ENCODE data around the gene SCFD1. TPM values are rescaled to one million over a fixed set of nuclear protein-coding genes. Genes with fewer than 3 reads are reported as not detected.
"Not testable (repeated sequence)": the region's sequence is repeated elsewhere in the genome, so short reads cannot be mapped to it uniquely, and the experiment has no call there.

Gene SCFD1
- 100 to 1,000 TPM in 1 of 8 experiments, 10 to 100 TPM in 7; 45.4 to 103 (median 76.1) TPM for total RNA-seq

DNA sequence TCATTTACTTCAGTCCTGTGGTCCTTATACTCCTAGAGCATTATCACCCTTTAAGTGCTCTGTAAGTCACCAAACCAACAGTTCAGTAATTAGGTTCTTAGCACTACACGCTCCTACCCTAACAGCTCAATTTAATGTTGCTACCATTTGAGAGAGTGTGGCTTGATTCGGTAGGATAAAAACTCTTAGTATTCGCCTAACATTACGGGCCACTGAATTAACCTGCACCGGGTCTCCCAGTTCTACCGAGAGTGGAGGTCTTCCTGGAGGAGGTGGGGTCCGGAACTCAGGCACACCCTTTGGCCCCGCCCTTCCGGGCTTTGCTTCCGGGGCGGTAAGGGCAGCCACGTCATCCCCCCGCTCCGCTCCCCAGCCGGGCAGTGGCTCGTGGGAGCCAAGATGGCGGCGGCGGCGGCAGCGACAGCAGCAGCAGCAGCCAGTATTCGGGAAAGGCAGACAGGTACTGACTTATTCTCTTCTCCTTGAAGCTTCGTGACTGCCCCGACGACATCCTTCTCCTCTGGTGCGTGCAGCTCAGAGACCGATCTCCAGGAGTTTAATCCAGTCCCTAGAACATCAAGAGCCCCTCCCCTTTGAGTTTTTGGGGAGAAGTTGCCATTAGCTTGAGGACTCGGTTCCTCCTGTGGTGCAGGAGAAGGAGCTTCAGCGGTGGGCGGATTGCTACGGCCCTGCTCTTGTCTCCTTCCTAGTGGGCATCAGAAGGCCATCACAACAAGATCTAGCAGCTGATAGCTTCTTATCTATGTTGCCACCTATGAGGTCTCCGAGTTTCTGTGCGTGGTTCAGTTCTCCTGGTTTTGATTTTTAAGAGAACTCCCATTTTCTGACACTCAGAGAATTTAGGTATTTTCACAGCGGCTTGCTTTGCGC, at the start of gene SCFD1:
TSS of gene SCFD1 (plus strand) at position 380 of the 891 bp plus-strand sequence. CDS start at position 400, 20 bp downstream.
- WGBS, 10 experiments, result 0 to 3% (median 0%) methylated on average over 1 to 21 of the region's 35 CpGs; no CpG with 5 or more reads in 1 of the 10 experiments
- peaks cover 0 to 13% of the 10 kb centered on the region in 2 donors for H3K4me1 ChIP-seq (replicated peaks in 1 of 2)

DNA sequence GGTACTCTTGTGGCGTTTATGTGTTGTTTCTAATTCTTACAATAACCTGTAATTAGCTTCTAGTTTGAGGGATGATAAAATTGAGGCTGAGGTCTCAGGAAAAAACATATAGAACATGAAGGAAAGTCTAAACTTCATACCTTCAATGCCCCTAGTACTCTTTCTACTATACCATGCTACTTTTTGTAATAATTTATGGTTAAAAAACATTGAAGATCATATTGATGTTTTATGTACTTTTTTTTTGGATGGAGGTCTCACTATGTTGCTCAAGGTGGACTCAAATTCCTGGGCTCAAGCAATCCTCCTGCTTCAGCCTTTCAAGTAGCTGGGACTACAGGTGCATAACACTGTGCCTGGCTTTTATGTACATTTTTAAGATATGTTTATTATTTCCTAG, 49.3 kb upstream of the SCFD1 start:
- ATAC-seq (replicated peaks in 6 of 8), result no peak
- in situ Hi-C loops (cut with MboI; ENCODE audit: low pct_unique_long_range_greater_than_20kb in 2 of 9, low sequenced_read_pairs in 9 of 9, unreplicated experiment in 9 of 9), result no loop called here
- H3K27ac ChIP-seq, result no peak overlapping the region
- no peak overlapping the region for H3K4me3 ChIP-seq
- H3K4me1 ChIP-seq (replicated peaks in 1 of 2), result no peaks in the 10 kb centered on the region
- WGBS, 10 experiments, result 82 to 100% (median 100%) methylated on average over 1 of the region's 1 CpG; no CpG with 5 or more reads in 2 of the 10 experiments

More for the DNA sequence above, at the start of gene SCFD1:
- peak within 1 kb of the TSS; percentile 45 to 92 (median 81) for H3K4me3 ChIP-seq
- ATAC-seq (replicated peaks in 6 of 8), result peak; percentile 88 to 99 (median 98)
- in situ Hi-C loops (cut with MboI; ENCODE audit: low pct_unique_long_range_greater_than_20kb in 2 of 9, low sequenced_read_pairs in 9 of 9, unreplicated experiment in 9 of 9), result no loop called here
- H3K27ac ChIP-seq, result peak within 1 kb of the TSS; percentile 97

DNA sequence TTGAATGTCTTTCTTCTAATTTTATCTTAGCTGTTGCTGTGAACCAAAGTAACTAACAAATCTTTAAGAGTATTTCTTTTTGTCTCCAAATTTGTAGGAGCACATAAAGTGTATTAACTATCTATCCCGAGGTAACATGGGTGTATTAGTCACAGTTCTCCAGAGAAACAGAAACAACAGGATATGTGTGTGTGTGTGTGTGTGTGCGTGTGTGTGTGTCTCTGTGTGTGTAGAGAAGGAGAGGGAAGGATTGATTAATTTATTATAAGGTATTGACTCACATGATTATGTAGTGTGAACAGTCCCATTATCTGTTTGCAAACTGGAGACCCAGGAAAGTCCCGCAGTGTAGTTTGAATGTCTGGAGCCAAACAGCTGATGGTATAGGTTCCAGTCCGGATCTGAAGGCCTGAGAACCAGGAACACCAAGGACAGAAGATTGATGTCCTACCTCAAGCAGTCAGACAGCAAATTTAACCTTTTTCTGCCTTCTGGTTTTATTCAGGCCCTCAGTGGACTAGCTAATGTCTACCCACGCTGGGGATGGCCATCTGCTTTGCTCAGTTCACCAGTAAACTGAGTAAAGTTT, 48.8 kb upstream of the SCFD1 start:
- WGBS, 10 experiments, result 70 to 97% (median 86%) methylated on average over 2 to 5 of the region's 5 CpGs; no CpG with 5 or more reads in 2 of the 10 experiments
- Histone ChIP-seq H3K27ac (no peak overlapping the region), H3K4me1 (replicated peaks in 1 of 2) (no peaks in the 10 kb centered on the region), H3K4me3 (no peak overlapping the region)
- in situ Hi-C loops (cut with MboI; ENCODE audit: low pct_unique_long_range_greater_than_20kb in 2 of 9, low sequenced_read_pairs in 9 of 9, unreplicated experiment in 9 of 9), result no loop called here
- no peak for ATAC-seq (replicated peaks in 6 of 8)

- ATAC-seq (replicated peaks in 6 of 8), result no peak
- Histone ChIP-seq H3K4me3 (no peak overlapping the region), H3K4me1 (replicated peaks in 1 of 2) (no peaks in the 10 kb centered on the region), H3K27ac (no peak overlapping the region)
- in situ Hi-C loops (cut with MboI; ENCODE audit: low pct_unique_long_range_greater_than_20kb in 2 of 9, low sequenced_read_pairs in 9 of 9, unreplicated experiment in 9 of 9), result no loop called here
- WGBS, 10 experiments, result 67 to 100% (median 100%) methylated on average over 1 to 2 of the region's 2 CpGs; no CpG with 5 or more reads in 1 of the 10 experiments
Measured at GRCh38 chr14:30573966-30574365, 48.2 kb upstream of the SCFD1 start.

DNA sequence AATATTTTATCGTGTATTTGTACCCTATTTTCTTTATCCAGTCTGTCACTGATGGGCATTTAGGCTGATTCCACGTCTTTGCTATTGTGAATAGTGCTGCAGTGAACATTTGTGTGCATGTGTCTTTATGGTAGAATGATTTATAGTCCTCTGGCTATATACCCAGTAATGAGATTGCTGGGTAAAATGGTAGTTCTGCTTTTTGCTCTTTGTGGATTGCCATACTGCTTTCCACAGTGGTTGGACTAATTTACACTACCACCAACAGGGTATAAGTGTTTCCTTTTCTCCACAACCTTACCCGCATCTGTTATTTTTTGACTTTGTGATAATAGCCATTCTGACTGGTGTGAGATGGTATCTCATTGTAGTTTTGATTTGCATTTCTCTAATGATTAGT, 47.3 kb upstream of the SCFD1 start:
- H3K27ac ChIP-seq; H3K4me3 ChIP-seq; H3K4me1 ChIP-seq (replicated peaks in 1 of 2); in situ Hi-C loops (cut with MboI; ENCODE audit: low pct_unique_long_range_greater_than_20kb in 2 of 9, low sequenced_read_pairs in 9 of 9, unreplicated experiment in 9 of 9); ATAC-seq (replicated peaks in 6 of 8): not testable (repeated sequence)
- WGBS, 10 experiments, result 83 to 100% (median 94%) methylated on average over 1 to 3 of the region's 3 CpGs; no CpG with 5 or more reads in 1 of the 10 experiments

GRCh38 chr14:30576333-30576732, 45.8 kb upstream of the SCFD1 start:
- 89 to 100% (median 100%) methylated on average over 1 of the region's 1 CpG; no CpG with 5 or more reads in 2 of the 10 experiments for WGBS, 10 experiments
- H3K27ac ChIP-seq; ATAC-seq (replicated peaks in 6 of 8); H3K4me3 ChIP-seq; H3K4me1 ChIP-seq (replicated peaks in 1 of 2); in situ Hi-C loops (cut with MboI; ENCODE audit: low pct_unique_long_range_greater_than_20kb in 2 of 9, low sequenced_read_pairs in 9 of 9, unreplicated experiment in 9 of 9): not testable (repeated sequence)

DNA sequence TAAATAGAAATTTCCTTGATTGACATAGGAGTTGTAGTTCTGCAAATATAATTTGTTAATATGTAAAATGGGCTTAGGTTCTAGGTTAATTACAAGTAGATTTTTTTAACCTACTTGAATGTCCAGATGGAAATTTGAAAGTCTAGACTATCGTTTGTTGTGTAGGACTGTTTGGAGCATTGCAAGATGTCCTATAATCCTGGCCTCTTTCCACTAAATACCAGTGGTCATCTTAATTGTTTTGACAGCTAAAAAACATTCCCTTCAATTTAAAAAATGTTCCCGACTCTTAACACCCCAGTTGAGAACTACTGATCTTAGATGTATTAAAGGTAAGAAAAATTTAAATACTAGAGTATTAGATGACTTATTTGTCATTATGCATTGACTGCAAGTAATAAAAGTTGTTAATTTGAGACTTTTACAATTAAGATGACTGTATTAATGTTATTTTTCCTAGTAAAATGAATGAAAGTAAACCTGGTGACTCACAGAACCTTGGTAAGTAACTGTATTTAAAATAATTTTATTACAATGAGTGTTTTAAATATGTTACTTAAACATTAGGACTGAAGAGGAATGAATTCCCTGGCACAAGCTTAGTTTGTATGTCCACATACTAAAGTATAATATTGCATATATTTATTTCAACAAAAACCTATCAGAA, 41.4 kb upstream of the SCFD1 start:
- in situ Hi-C loops (cut with MboI; ENCODE audit: low pct_unique_long_range_greater_than_20kb in 2 of 9, low sequenced_read_pairs in 9 of 9, unreplicated experiment in 9 of 9), result no loop called here
- H3K27ac ChIP-seq, result no peak overlapping the region
- ATAC-seq (replicated peaks in 6 of 8), result no peak
- WGBS, 10 experiments, result 0 to 100% (median 93%) methylated on average over 1 to 2 of the region's 2 CpGs; no CpG with 5 or more reads in 1 of the 10 experiments
- H3K4me1 ChIP-seq (replicated peaks in 1 of 2), result no peaks in the 10 kb centered on the region
- H3K4me3 ChIP-seq, result no peak overlapping the region

DNA sequence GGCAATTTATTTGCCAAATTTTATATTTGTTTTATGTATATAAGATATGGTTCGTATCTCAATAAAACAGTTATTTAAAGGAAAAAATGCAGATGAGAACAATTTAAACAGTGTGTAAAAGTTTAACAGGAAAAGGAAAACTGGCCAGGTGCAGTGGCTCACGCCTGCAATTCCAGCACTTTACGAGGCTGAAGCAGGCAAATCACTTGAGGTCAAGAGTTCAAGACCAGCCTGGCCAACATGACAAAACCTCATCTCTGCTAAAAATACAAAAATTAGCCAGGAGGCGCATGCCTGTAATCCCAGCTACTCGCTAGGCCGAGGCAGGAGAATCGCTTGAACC, 40.9 kb upstream of the SCFD1 start:
- no peak for ATAC-seq (replicated peaks in 6 of 8)
- H3K4me1 ChIP-seq (replicated peaks in 1 of 2), result no peaks in the 10 kb centered on the region
- no peak overlapping the region for H3K27ac ChIP-seq
- in situ Hi-C loops (cut with MboI; ENCODE audit: low pct_unique_long_range_greater_than_20kb in 2 of 9, low sequenced_read_pairs in 9 of 9, unreplicated experiment in 9 of 9), result no loop called here
- H3K4me3 ChIP-seq, result no peak overlapping the region
- WGBS, 10 experiments, result 74 to 100% (median 94%) methylated on average over 1 to 7 of the region's 7 CpGs

- Histone ChIP-seq H3K27ac (no peak overlapping the region), H3K4me1 (replicated peaks in 1 of 2) (no peaks in the 10 kb centered on the region), H3K4me3 (no peak overlapping the region)
- ATAC-seq (replicated peaks in 6 of 8), result no peak
- 80 to 100% (median 100%) methylated on average over 1 of the region's 1 CpG; no CpG with 5 or more reads in 3 of the 10 experiments for WGBS, 10 experiments
- in situ Hi-C loops (cut with MboI; ENCODE audit: low pct_unique_long_range_greater_than_20kb in 2 of 9, low sequenced_read_pairs in 9 of 9, unreplicated experiment in 9 of 9), result no loop called here
Measured at GRCh38 chr14:30582376-30582775, 39.7 kb upstream of the SCFD1 start.

GRCh38 chr14:30584058-30584630, 38.0 kb upstream of the SCFD1 start:
- in situ Hi-C loops (cut with MboI; ENCODE audit: low pct_unique_long_range_greater_than_20kb in 2 of 9, low sequenced_read_pairs in 9 of 9, unreplicated experiment in 9 of 9), result no loop called here

GRCh38 chr14:30585204-30585603, 36.9 kb upstream of the SCFD1 start:
- Histone ChIP-seq H3K27ac (no peak overlapping the region), H3K4me1 (replicated peaks in 1 of 2) (no peaks in the 10 kb centered on the region), H3K4me3 (no peak overlapping the region)
- no peak for ATAC-seq (replicated peaks in 6 of 8)
- in situ Hi-C loops (cut with MboI; ENCODE audit: low pct_unique_long_range_greater_than_20kb in 2 of 9, low sequenced_read_pairs in 9 of 9, unreplicated experiment in 9 of 9), result no loop called here

More at GRCh38 chr14:30584058-30584630, 38.0 kb upstream of the SCFD1 start:
- no peak for ATAC-seq (replicated peaks in 6 of 8)
- H3K4me1 ChIP-seq (replicated peaks in 1 of 2), result no peaks in the 10 kb centered on the region
- no peak overlapping the region for H3K4me3 ChIP-seq
- H3K27ac ChIP-seq, result no peak overlapping the region

DNA sequence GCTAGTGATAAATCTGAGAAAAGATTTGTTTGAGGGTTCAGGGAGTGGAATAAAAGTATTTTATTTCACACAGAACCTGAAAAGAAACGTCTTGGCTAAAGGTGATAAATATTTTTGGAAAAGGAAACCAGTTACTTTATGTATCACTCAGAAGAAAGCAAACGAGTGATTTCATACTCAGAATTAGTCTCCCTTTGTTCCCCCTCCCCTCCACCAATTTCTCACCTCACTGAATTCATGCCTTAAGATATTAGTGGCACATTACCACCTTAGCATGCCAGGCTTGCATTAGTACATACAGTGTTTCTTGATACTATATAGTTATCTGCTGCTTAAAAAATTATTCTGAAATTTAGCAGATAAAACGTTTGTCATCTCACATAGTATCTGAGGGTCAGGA, 35.0 kb upstream of the SCFD1 start:
- no peak overlapping the region for H3K4me3 ChIP-seq
- in situ Hi-C loops (cut with MboI; ENCODE audit: low pct_unique_long_range_greater_than_20kb in 2 of 9, low sequenced_read_pairs in 9 of 9, unreplicated experiment in 9 of 9), result no loop called here
- H3K4me1 ChIP-seq (replicated peaks in 1 of 2), result no peaks in the 10 kb centered on the region
- no peak overlapping the region for H3K27ac ChIP-seq
- 42 to 100% (median 86%) methylated on average over 1 to 3 of the region's 3 CpGs; no CpG with 5 or more reads in 1 of the 10 experiments for WGBS, 10 experiments
- no peak for ATAC-seq (replicated peaks in 6 of 8)

- in situ Hi-C loops (cut with MboI; ENCODE audit: low pct_unique_long_range_greater_than_20kb in 2 of 9, low sequenced_read_pairs in 9 of 9, unreplicated experiment in 9 of 9), result no loop called here
Measured at GRCh38 chr14:30588873-30589272, 33.2 kb upstream of the SCFD1 start.

More at GRCh38 chr14:30588873-30589272, 33.2 kb upstream of the SCFD1 start:
- Histone ChIP-seq H3K4me1 (replicated peaks in 1 of 2) (no peaks in the 10 kb centered on the region), H3K27ac (no peak overlapping the region), H3K4me3 (no peak overlapping the region)
- ATAC-seq (replicated peaks in 6 of 8), result no peak

Data from motor neuron (in vitro differentiated cells).